ENCODE data around the gene DOCK10.

The DOCK10 gene

DNA sequence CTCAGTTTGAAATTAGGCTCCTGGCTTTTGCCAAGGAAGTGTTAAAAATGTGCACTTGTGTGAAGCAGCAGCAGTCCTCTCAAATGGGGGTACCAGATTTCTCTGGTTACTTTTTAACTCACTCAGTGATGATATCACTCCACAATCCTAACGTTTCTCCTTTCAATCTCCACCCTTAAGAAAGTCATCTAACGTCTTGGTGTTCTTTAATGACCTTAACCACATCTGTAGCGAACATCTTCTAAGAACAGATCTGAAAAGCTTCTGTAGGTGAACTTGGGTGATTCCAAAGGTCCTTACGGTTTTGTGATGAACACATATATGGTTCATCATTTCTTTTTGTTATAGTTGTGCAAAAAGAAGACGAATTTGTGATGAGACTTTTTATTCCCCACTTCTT, 73.2 kb downstream of the DOCK10 start:
- no peak overlapping the region for H3K4me3 ChIP-seq (ENCODE audit: low read depth, low read length)
- H3K4me1 ChIP-seq, result no peaks in the 10 kb centered on the region
- TF ChIP-seq CTCF (IDR thresholded peaks at IDR 0.05; ENCODE audit: low read depth, low read length), result no peak
- no peaks in the 10 kb centered on the region for H3K9me3 ChIP-seq
- H3K36me3 ChIP-seq, result no peaks in the 10 kb centered on the region
- H3K27me3 ChIP-seq, result peaks cover 22% of the 10 kb centered on the region
- no peak for DNase-seq

- no peak for DNase-seq
- Histone ChIP-seq H3K27me3 (peaks cover 11% of the 10 kb centered on the region), H3K4me1 (no peaks in the 10 kb centered on the region), H3K9me3 (no peaks in the 10 kb centered on the region), H3K4me3 (ENCODE audit: low read depth, low read length) (no peak overlapping the region), H3K36me3 (no peaks in the 10 kb centered on the region)
- no peak for TF ChIP-seq CTCF (IDR thresholded peaks at IDR 0.05; ENCODE audit: low read depth, low read length)
Observed at GRCh38 chr2:224968051-224968450, 74.2 kb downstream of the DOCK10 start.

DNA sequence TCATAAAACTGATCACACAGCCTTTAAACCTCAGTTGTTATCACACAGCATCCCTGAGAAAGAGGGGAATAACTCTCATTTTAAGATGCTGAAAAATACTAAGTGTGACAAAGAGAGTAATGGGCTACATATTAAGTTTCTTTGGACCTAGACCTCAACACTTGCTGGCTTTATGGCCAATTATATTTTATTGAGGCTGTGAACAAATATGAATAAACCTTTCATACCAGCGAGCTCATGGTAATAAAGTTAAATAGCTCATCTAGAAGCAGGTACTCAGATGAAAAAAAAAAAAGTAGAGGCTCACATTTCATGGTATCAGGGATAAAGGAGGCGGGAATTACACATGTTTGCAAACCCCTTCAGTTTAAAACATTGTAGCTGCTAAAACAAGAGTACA, 75.7 kb downstream of the DOCK10 start:
- no peak for TF ChIP-seq CTCF (IDR thresholded peaks at IDR 0.05; ENCODE audit: low read depth, low read length)
- no peak for DNase-seq
- no peaks in the 10 kb centered on the region for H3K4me1 ChIP-seq
- no peaks in the 10 kb centered on the region for H3K9me3 ChIP-seq
- peaks cover 10% of the 10 kb centered on the region for H3K27me3 ChIP-seq
- no peaks in the 10 kb centered on the region for H3K36me3 ChIP-seq
- H3K4me3 ChIP-seq (ENCODE audit: low read depth, low read length), result no peak overlapping the region

DNA sequence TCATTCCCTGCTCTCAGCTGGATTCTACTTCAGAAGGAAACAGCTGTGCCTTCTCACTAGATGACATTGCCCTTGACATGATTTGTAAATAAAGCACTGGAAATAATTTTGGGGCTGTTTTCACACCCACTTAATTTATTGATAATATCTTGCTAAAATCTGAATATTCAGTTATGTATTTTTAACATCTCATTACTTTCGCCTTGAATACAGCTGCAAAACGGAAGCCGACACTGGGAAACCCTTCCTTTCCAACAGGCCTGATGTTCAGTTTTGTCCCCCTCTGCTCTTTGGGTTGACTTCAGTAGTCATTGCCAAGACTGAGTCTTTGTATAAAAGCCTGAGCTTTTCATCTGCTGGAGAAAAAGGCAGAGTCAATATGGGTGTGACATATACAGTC, 82.7 kb downstream of the DOCK10 start:
- H3K4me1 ChIP-seq, result no peaks in the 10 kb centered on the region
- no peak for TF ChIP-seq CTCF (IDR thresholded peaks at IDR 0.05; ENCODE audit: low read depth, low read length)
- no peak for DNase-seq
- no peaks in the 10 kb centered on the region for H3K9me3 ChIP-seq
- H3K36me3 ChIP-seq, result no peaks in the 10 kb centered on the region
- H3K27me3 ChIP-seq, result peaks cover under 1% of the 10 kb centered on the region; the same call in 1 of the 2 replicates
- H3K4me3 ChIP-seq (ENCODE audit: low read depth, low read length), result no peak overlapping the region

DNA sequence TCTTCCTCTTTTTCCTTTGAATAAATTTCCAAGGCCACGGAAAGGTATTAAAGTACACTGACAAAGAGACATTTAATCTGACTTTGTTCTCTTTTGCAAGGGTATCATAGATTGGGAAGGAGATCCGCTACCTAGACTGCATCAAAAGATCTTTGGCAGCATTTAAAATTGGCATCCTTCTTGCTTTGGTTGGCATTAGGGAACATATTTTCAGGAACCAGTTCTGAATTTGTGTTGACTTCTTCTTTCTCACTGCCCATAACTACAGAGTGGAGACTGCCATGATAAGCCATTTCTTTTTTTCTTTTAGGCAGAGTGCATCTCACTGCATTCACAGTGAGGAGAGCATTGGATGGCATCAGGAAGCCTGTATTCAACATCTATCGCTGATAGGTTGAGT, 83.4 kb downstream of the DOCK10 start:
- Histone ChIP-seq H3K9me3 (no peaks in the 10 kb centered on the region), H3K36me3 (no peaks in the 10 kb centered on the region), H3K27me3 (no peaks in the 10 kb centered on the region; the same call in 1 of the 2 replicates), H3K4me3 (ENCODE audit: low read depth, low read length) (no peak overlapping the region), H3K4me1 (no peaks in the 10 kb centered on the region)
- TF ChIP-seq CTCF (IDR thresholded peaks at IDR 0.05; ENCODE audit: low read depth, low read length), result no peak
- DNase-seq, result no peak

DNA sequence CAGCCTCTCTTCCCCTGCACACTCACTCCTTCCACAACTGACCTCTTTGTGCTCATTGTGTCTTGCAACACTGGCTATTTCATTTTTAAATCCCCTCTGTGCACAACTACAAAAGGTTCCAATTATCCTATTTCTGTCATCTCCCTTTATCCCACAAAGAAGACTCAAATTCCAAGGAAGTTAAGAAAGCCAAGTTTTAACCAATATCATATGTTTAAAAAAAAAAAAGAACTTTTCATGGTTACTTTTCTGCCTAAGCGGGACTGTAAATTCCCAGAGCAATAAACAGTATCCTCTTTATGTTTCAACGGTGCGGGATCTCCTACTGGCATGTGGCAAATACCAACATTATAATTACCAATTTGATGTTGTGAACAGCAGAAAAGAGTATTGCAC, 83.8 kb downstream of the DOCK10 start:
- DNase-seq, result no peak
- Histone ChIP-seq H3K4me3 (ENCODE audit: low read depth, low read length) (no peak overlapping the region), H3K9me3 (no peaks in the 10 kb centered on the region), H3K27me3 (no peaks in the 10 kb centered on the region; the same call in 1 of the 2 replicates), H3K36me3 (no peaks in the 10 kb centered on the region), H3K4me1 (no peaks in the 10 kb centered on the region)
- TF ChIP-seq CTCF (IDR thresholded peaks at IDR 0.05; ENCODE audit: low read depth, low read length), result no peak

Data from BE2C (cell line).